ENCODE results near the gene ADCYAP1R1.

DNA sequence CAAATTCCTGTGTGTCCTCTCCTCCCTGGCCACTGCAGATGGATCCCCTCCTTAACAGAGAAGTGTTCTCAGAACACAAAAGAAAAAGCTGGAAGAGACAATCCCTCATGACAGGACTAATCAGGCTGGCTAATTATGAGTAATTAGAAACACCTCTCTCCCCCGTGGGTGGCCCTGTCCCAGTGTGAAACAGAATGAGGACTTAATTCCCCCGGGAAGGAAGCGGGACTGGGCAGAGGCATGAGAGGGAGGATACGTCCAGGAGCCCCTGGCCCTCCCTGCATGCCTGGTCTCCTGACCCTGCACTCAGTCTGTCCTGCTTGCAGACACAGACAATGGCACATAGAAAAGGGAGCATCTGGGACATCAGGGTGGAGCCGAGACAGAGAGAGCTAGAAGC, 7.6 kb upstream of the ADCYAP1R1 start:
- TF ChIP-seq, protein P1, sequence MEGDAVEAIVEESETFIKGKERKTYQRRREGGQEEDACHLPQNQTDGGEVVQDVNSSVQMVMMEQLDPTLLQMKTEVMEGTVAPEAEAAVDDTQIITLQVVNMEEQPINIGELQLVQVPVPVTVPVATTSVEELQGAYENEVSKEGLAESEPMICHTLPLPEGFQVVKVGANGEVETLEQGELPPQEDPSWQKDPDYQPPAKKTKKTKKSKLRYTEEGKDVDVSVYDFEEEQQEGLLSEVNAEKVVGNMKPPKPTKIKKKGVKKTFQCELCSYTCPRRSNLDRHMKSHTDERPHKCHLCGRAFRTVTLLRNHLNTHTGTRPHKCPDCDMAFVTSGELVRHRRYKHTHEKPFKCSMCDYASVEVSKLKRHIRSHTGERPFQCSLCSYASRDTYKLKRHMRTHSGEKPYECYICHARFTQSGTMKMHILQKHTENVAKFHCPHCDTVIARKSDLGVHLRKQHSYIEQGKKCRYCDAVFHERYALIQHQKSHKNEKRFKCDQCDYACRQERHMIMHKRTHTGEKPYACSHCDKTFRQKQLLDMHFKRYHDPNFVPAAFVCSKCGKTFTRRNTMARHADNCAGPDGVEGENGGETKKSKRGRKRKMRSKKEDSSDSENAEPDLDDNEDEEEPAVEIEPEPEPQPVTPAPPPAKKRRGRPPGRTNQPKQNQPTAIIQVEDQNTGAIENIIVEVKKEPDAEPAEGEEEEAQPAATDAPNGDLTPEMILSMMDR (IDR thresholded peaks at IDR 0.05) = no peak
- no peak for TF ChIP-seq POLR2A (IDR thresholded peaks at IDR 0.05)
- no peak for TF ChIP-seq EP300 (IDR thresholded peaks at IDR 0.05)

Measured in gastroesophageal sphincter (tissue), 3 donors.